Activated CD8-positive, alpha-beta memory T cell treated with anti-CD3 and anti-CD28 coated beads for 24 hours (primary cell): ENCODE results near the gene HSBP1L1.
A peak's percentile ranks its signal among the peaks of the same experiment; 100 is the strongest.
"Not testable (repeated sequence)": the region's sequence is repeated elsewhere in the genome, so short reads cannot be mapped to it uniquely, and the experiment has no call there.

Experiments
- DNase-seq: peaks from one replicate; pipeline ENCODE4 v3.0.0-alpha.2; 2020

The HSBP1L1 gene

DNA sequence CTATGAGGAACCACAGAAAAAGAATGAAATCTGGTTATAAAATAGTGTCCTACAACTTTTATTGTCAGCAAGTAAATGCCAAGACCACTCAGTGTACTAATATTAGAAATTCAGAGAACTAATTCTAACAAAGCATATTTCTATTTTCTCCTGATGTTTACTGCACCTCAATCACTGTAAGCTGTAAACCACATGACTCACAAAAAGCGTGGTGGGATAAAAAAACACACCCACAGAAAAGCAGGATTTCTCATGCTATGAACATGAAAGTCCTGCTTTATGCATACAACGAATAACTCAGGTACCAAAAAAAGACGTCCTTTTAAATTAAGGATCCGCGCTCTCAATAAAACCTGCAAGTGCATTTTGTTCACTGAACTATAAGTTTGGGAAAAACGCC lies 23.1 kb downstream of the HSBP1L1 start:
- DNase-seq, result no peak

DNA sequence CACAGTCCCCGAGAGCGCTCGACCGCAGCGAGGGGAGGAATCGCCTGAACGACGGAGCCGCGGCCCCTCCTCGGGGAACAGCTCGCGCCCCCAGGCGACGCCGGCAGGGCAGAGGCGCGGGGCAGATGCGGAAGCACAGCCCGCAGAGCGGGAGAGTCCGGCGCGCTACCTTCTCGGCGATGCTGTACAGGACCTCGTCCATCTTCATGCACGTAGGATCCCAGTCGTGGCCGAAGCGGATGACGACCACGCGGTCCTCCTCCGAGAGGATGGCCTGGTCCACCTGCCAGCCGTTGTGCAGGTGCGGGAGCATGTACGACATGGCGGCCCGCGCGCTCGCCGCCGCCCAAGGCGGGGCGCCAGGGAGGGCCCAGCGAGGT lies 23.6 kb downstream of the HSBP1L1 start:
- DNase-seq, result peak; percentile 88

DNA sequence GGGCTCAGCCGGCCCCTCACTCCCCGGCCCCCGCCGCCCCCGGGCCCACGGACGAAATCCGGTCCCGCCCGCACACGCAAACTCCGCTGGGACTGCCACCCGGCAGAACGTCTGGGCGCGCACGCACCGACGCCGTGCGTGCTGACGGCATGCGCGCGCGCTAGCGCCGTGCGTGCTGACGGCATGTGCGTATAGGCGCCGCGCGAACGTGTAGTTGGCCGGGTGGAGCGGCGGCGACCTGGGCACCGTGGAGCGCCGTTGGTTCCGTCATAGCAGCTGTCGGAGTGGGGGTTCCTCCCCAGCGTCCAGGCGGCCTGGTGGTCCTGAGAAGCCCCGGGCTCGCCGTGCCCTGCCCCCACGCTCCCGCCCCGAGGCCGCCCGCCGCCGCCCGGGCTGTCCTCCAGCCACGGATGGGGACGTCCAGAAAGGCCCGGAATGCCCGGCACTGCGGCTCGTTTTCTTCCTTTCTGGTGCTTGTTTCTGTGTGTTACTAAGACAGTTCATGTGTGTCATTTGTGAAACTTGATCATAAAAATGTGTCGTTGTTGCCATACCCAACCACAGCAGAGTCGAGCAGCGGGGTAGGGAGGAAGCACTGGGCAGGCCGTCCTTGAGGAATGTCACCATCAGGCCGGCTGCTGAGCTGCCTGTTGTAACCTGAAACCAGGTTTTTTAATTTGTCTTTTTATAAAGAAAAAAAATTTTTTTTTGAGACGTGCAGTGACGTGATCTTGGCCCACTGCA lies 24.2 kb downstream of the HSBP1L1 start, which contains the start of gene TXNL4A:
TXNL4A (minus strand) TSS at position 113 of the 744 bp plus-strand sequence. CDS start 171 bp downstream, outside the sequence.
- peak; percentile 93 for DNase-seq

DNA sequence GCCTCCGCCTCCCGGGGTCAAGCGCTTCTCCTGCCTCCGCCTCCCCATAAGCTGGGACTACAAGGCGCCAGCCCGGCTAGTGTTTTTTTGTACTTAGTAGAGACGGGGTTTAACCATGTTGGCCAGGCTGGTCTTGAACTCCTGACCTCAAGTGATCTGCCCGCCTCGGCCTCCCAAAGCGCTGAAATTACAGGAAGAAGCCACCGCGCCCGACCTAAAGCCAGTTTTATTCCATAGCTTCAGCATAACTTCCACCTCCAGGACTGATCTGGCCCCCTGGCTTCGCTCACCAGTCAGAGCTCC lies 24.7 kb downstream of the HSBP1L1 start:
- no peak for DNase-seq

DNA sequence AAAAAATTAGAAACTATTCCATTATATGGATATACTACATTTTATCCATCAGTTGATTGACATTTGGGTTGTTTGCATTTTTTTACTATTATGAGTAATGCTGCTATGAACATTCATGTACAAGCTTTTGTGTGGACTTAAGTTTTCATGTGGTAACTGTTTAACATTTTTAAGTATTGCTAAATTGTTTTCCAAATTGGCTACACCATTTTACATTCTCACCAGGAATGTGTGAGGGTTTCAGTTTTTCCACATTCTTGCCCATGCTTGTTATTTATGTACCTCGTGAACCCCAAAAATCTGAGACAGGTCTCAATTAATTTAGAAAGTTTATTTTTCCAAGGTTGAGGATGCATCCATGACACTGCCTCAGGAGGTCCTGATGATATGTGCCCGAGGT lies 27.1 kb downstream of the HSBP1L1 start:
- no peak for DNase-seq

DNA sequence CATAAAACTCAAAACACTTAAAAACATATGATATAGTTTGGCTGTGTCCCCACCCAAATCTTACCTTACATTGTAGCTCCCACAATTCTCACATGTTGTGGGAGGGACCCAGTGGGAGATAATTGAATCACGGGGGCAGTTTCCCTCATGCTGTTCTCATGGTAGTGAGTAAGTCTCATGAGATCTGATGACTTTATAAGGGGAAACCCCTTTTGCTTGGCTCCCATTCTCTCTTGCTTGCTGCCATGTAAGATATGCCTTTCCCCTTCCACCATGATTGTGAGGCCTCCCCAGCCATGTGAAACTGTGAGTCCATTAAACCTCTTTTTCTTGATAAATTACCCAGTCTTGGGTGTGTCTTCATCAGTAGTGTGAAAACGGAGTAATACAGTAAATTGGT lies 35.3 kb downstream of the HSBP1L1 start:
- not testable (repeated sequence) for DNase-seq

DNA sequence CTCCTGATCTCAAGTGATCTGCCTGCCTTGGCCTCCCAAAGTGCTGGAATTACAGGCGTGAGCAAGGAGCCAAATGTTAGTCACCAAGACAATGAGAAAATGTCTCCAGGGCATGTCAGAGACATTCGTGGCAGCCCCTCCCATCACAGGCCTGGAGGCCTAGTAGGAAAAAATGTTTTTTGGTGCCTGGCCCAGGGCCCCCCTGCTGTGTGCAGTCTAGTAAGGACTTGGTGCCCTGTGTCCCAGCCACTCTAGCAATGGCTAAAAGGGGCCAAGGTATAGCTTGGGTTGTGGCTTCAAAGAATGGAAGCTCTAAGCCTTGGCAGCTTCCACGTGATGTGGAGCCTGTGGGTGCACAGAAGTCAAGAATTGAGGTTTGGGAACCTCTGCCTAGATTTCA lies 36.4 kb downstream of the HSBP1L1 start:
- no peak for DNase-seq

DNA sequence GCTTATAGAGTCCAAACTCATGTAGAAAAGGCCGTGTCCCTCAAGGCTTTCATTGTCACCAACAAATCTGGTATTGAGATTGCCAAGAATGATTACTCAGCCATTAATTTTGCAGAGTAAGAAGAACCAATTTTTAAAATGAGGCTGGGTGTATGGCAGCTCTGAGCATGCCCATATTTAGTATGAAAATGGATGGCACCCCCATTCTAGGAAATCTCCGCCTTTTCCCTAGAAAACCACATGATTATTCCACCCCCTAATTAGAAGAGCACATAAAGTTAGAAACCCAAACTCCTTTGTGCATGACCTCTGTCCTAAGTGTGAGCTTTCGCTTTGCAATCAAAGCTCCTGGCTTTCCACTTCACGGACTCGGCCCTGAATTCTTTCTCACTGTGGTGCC lies 38.0 kb downstream of the HSBP1L1 start:
- no peak for DNase-seq

DNA sequence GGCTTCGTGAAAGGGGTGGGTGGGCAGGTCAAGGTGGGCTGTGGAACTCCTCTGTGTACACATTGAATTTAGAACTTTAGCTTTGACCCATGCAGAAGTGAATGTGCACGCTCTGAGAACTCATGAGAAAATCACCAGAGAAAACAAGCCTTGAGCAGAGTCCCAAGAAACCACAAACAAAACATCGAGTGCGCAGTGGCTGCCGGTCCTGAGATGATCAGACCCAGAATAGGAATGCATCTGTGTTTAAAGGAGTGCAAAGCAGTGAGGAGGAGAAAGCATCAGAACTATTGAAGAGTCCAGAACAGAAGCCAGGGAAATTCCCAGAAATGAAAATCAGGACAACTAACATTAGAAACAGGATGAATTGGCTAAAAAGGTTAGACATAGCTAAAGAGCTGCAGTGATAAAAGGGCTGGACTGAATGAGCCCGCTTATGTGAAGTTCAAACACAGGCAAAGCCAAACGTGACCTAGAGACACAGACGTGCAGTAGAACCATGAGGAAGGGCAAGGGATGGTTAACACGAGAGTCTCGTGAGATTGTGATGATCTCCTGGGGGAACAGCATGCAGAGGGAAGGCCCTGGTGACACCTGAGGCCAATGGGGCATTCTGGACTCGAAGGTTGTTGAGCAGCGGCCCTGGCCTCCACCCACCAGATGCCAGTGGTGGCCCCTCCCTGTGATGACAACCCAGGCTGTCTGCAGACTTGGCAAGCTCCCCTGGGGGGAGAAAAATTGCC lies 40.3 kb downstream of the HSBP1L1 start:
- DNase-seq, result no peak

DNA sequence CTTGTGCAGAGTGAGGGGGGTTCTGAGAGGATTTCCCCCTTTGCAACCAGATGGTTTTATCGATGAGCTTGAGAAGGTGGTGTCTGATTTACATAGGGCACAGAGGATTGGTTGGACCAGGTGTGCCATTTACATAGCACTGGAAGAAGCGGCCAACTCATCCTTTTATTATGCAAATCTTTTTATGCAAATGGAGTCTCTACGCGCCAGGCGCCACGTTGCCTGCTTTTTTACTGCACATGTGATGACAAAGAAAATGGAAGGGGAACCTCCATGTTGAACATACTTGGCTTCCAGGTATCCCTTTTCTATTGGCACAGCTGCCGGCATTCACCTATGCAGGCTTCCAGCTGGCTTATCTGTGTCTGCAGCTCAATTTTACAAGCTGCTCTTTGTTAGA lies 42.3 kb downstream of the HSBP1L1 start:
- no peak for DNase-seq

DNA sequence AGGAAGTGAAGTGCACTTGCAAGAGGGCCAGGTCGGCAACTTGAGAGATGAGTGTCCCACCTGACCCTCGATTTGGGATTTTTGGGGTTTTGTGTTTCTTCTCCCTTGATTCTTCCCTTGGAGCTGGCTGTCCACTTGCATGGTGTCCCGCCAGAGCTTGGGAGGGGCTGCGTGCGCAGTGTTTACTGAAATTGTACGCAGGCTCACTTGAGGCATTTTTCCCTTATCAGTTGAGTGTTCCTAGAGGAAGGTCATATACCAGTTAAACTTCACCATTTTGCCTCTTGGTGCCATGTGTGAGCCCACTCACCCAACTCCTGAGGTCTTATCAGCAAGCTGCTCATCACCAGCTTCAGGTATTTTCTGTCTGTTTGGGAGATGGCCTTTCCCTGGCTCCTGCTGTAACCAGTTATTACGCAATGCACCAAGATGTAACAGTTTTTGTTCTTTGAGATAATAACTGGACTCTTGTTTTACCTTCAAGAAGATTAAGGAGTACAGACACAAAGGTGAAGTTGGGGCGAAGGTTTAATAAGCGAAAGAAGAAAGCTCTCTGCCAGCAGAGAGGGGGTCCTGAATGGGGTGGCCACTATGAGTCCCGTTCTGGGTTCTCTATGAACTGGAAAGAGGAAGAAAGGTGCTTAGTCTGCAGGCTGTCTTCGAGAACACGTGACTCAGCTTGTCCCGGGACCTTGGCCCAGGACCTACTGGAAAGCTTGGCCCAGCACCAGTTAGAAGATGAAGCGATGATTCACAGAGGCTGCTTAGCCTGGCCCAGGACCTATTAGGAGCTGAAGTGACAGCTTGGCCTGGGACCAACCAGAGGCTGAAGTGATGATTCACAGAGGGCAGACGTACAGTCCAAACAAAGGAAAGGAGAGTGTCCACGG lies 45.5 kb downstream of the HSBP1L1 start:
- DNase-seq, result no peak

DNA sequence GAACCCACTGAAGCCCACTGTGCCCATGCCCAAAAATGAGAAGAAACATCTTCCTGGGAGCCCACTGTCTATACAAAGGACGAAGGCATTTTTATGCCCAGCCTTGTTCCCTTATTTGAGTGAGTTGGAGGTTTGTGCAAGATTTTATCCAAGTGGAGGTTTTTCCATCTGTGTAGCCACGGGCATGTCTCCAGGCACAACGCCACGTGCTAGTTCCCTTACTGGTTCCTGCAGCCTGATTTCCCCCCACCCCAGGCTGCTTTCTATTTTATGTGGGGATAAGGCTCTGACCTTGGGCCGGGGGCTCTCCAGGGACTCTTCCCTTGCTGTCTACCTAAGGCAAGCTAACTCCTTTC lies 46.1 kb downstream of the HSBP1L1 start:
- no peak for DNase-seq

DNA sequence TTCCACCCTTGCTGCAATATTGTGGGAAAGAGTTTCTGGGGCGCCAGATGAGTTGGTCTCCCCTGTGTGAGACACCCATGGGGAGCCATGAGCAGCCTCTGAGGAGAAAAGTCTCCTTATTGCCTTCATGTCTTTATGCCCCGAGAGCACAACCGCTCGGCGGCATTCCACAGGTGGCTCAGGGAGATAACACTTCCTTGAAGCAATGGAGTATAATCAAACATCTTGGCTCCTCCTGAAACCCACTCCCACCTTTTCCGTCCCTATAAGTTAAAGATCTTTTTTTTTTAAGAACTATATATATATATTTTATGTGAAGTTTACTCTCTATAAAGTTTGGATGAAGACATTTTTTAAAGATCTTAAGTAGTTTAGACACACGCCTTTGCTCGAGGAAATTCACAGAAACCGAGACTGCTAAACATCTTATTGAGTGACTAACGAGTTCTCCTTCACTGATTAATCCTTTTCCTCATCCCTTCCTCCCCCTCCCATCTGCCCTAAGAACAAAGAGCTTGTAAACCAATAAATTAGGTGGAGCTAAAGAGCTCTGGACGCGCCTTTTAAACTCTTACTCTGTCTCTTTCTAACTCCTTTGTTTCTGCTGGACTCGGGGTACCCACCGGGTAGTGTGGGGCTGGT lies 47.2 kb downstream of the HSBP1L1 start:
- DNase-seq, result not testable (repeated sequence)

DNA sequence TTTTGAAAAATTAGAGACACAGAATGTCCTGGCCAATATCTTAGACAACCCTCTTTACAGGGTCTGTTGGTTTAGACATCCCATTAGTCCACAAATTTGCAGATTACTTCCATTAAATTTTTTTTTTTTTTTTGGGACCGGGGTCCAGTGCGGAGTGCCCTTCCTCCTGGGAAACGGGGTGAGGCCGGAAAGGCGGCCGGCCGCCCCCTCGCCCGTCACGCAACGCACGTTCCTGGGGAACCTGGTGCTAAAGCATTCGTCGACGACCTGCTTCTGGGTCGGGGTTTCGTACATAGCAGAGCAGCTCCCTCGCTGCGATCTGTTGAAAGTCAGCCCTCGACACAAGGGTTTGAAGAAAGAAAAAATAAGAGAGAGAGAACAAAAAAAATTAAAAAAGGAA lies 48.3 kb downstream of the HSBP1L1 start:
- DNase-seq, result no peak
